HG03097 (cell line): ENCODE data around the gene PFKL.

Experiments
- ATAC-seq: cut with Tn5 transposase; IDR thresholded peaks from one replicate; pipeline ENCODE4 v1.9.1; 2021; ENCODE audit not compliant: unreplicated experiment, low FRiP score

Gene PFKL

GRCh38 chr21:44325386-44326271 is 25.8 kb downstream of the PFKL start:
- ATAC-seq, result no peak

- no peak for ATAC-seq
These were observed 26.4 kb downstream of the PFKL start for GRCh38 chr21:44326272-44326647.

GRCh38 chr21:44326716-44327602 is 27.1 kb downstream of the PFKL start:
- ATAC-seq, result no peak

GRCh38 chr21:44327603-44327974 is 27.7 kb downstream of the PFKL start:
- ATAC-seq, result no peak

- ATAC-seq, result no peak
These were observed 28.5 kb downstream of the PFKL start for GRCh38 chr21:44328242-44328895.

GRCh38 chr21:44329086-44329889 is 29.4 kb downstream of the PFKL start:
- no peak for ATAC-seq

- no peak for ATAC-seq
These were observed 30.3 kb downstream of the PFKL start for GRCh38 chr21:44329971-44330681.

GRCh38 chr21:44330698-44331097 is 30.8 kb downstream of the PFKL start:
- ATAC-seq, result no peak

GRCh38 chr21:44331209-44331608 is 31.4 kb downstream of the PFKL start:
- no peak for ATAC-seq

GRCh38 chr21:44331650-44332307 is 31.9 kb downstream of the PFKL start:
- ATAC-seq, result no peak

- no peak for ATAC-seq
These were observed 32.5 kb downstream of the PFKL start for GRCh38 chr21:44332383-44332782.

- no peak for ATAC-seq
These were observed 33.1 kb downstream of the PFKL start for GRCh38 chr21:44332965-44333364.

- no peak for ATAC-seq
These were observed 33.9 kb downstream of the PFKL start for GRCh38 chr21:44333509-44334328.

GRCh38 chr21:44334329-44335030 is 34.6 kb downstream of the PFKL start:
- ATAC-seq, result no peak

- no peak for ATAC-seq
These were observed 35.6 kb downstream of the PFKL start for GRCh38 chr21:44335266-44336059.

GRCh38 chr21:44337449-44337848 is 37.6 kb downstream of the PFKL start:
- no peak for ATAC-seq
